ENCODE measurements around the gene HOXD8.

- TF ChIP-seq CTCF (IDR thresholded peaks at IDR 0.05) (no peak; the same call in 1 of the 2 replicates), POLR2AphosphoS5 (IDR thresholded peaks at IDR 0.05; ENCODE audit: low read depth, low read length) (no peak)
Measured at GRCh38 chr2:176097820-176098365, 31.6 kb upstream of the HOXD8 start.
